H1 (cell line): ENCODE results near the gene ARFRP1. TPM values are rescaled to one million over a fixed set of nuclear protein-coding genes. Genes with fewer than 3 reads are reported as not detected.

Experiments
- CBX5 ChIP-seq: fragments of 300-800, 300-1000 bp; sonication (generic); IDR thresholded peaks from 2 replicates; pipeline ENCODE4 v1.7.1; 2016; ENCODE audit warnings: antibody characterized with exemption, low read length, low read depth
- polyA plus RNA-seq, 7 experiments: library from polyadenylated mRNA; depleted of rRNA in 3 of 7; stranded (reverse) in 5 of 7; unstranded in 2 of 7; fragments of >200 nt in 5 of 7; fragments of 200-250 nt in 2 of 7; gene quantifications; 1 replicate in 5 of 7; 2 replicates in 1 of 7; 4 replicates in 1 of 7; pipeline versions ENCODE4 v1.2.1 to v1.2.3, GENCODE V29; 2011 to 2013; ENCODE audit warnings: missing spikeins in 2 of 7, mixed read lengths in 2 of 7
- total RNA-seq: library from RNA; stranded (reverse); fragmentation: NEBNext Ultra II Directional; extraction: Animal tissue kit (Norgen Biotek cat#: 25700); gene quantifications from 2 replicates; pipeline ENCODE4 v1.2.1, GENCODE V29; 2021
- TF ChIP-seq, protein P1 (sequence below): IDR thresholded peaks from 2 replicates; pipeline ENCODE4 v1.6.1; 2012; ENCODE audit warnings: inconsistent platforms
- TF ChIP-seq, protein P2 (sequence below), 3 experiments: IDR thresholded peaks; 1 replicate in 2 of 3; 2 replicates in 1 of 3; pipeline versions ENCODE4 v1.5.1 to v1.6.1; 2011; ENCODE audit warnings: low read length in 3 of 3, mild to moderate bottlenecking in 3 of 3, inconsistent platforms in 2 of 3, low read depth in 1 of 3, moderate library complexity in 1 of 3; ENCODE audit not compliant: insufficient read depth in 1 of 3; ENCODE audit errors: control extremely low read depth in 1 of 3

Gene ARFRP1
- total and polyA plus RNA-seq, 2 of the 8 experiments (the other 6 are each of a cell fraction or from before 2014, with no cell fraction given) = 12.9 to 22.9 TPM

DNA sequence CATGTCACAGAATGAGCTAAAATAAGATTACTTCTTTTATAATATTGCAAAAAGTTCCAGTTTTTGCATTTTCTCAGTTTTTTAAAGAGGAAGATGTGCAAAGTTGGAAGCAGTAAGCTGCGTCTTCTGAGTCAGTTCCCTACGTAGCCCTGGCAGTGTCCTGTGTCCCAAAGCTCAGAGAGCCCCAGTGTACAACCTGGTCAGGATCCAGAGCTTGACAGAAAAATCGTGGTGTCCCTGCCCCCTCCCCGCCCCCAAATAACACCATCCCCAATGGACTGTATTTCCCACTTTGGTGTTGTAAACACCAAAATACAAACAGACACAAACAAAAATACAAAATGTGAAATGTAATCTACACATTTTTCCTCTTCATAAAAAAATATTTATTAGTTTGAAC, 36.4 kb upstream of the ARFRP1 start (continued):
- TF ChIP-seq, protein P1, sequence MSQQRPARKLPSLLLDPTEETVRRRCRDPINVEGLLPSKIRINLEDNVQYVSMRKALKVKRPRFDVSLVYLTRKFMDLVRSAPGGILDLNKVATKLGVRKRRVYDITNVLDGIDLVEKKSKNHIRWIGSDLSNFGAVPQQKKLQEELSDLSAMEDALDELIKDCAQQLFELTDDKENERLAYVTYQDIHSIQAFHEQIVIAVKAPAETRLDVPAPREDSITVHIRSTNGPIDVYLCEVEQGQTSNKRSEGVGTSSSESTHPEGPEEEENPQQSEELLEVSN = no peak
- TF ChIP-seq, protein P2, sequence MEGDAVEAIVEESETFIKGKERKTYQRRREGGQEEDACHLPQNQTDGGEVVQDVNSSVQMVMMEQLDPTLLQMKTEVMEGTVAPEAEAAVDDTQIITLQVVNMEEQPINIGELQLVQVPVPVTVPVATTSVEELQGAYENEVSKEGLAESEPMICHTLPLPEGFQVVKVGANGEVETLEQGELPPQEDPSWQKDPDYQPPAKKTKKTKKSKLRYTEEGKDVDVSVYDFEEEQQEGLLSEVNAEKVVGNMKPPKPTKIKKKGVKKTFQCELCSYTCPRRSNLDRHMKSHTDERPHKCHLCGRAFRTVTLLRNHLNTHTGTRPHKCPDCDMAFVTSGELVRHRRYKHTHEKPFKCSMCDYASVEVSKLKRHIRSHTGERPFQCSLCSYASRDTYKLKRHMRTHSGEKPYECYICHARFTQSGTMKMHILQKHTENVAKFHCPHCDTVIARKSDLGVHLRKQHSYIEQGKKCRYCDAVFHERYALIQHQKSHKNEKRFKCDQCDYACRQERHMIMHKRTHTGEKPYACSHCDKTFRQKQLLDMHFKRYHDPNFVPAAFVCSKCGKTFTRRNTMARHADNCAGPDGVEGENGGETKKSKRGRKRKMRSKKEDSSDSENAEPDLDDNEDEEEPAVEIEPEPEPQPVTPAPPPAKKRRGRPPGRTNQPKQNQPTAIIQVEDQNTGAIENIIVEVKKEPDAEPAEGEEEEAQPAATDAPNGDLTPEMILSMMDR (IDR thresholded peaks at IDR 0.05; ENCODE audit: control extremely low read depth in 1 of 3, insufficient read depth in 1 of 3, low read depth in 1 of 3, low read length in 3 of 3) = no peak
- TF ChIP-seq CBX5 = no peak
